IMR-90 (cell line): ENCODE measurements around the gene ALKBH6. TPM values are rescaled to one million over a fixed set of nuclear protein-coding genes. Genes with fewer than 3 reads are reported as not detected.

ENCODE experiments used
- ATAC-seq: fragments of 200-7000 bp; cut with Tn5 transposase; 2 replicates; pipeline ENCODE4 v1.9.1; 2020; ENCODE audit warnings: low read depth, mild to moderate bottlenecking, moderate library complexity
- BruUV-seq: library from RNA; stranded (reverse); fragments of 400-500 nt; replicated peaks from 2 replicates; lab custom pipeline; 2021; lab: Mats Ljungman, UMichigan
- CTCF ChIA-PET: fragments of 300-600 bp; formaldehyde crosslinking; extraction: SDS; loops from one replicate; lab custom pipeline; 2021; ENCODE audit warnings: antibody characterized with exemption; lab: Yijun Ruan, JAX
- POLR2A ChIA-PET: fragments of 300-600 bp; sonication (Branson Sonifier 250); formaldehyde crosslinking; loops from one replicate; lab custom pipeline; 2022; ENCODE audit warnings: antibody characterized with exemption; ENCODE audit not compliant: unreplicated experiment; lab: Charles Lee
- DNase-seq: peaks from one replicate; pipeline ENCODE4 v3.0.0; 2013
- H2AFZ ChIP-seq: replicated peaks from 2 replicates; pipeline ENCODE3; 2013; ENCODE audit warnings: low read length, mild to moderate bottlenecking; ENCODE audit not compliant: poor library complexity
- H2AK5ac ChIP-seq: 2 replicates; pipeline ENCODE4 v1.6.1; 2013; ENCODE audit warnings: low read depth, low read length, inconsistent platforms
- H2AK9ac ChIP-seq: replicated peaks from 2 replicates; pipeline ENCODE3; 2013; ENCODE audit warnings: mild to moderate bottlenecking, low read depth, low read length, moderate library complexity; ENCODE audit not compliant: poor library complexity
- H2BK120ac ChIP-seq: 2 replicates; pipeline ENCODE4 v1.6.1; 2013; ENCODE audit warnings: low read depth, low read length, inconsistent platforms
- H2BK15ac ChIP-seq: 3 replicates; pipeline ENCODE4 v1.6.1; 2013; ENCODE audit warnings: low read depth, low read length, inconsistent platforms
- H2BK20ac ChIP-seq: 2 replicates; pipeline ENCODE4 v1.6.1; 2013; ENCODE audit warnings: low read depth, mild to moderate bottlenecking, inconsistent platforms, low read length, moderate library complexity
- H2BK5ac ChIP-seq: 2 replicates; pipeline ENCODE4 v1.6.1; 2013; ENCODE audit warnings: mild to moderate bottlenecking, low read depth, low read length, inconsistent platforms; ENCODE audit not compliant: poor library complexity, severe bottlenecking
- H3K14ac ChIP-seq: replicated peaks from 2 replicates; pipeline ENCODE4 v1.6.1; 2013; ENCODE audit warnings: low read depth, low read length, inconsistent platforms
- H3K18ac ChIP-seq: 2 replicates; pipeline ENCODE4 v1.6.1; 2013; ENCODE audit warnings: low read depth, low read length, control low read depth
- H3K23ac ChIP-seq: 2 replicates; pipeline ENCODE4 v1.6.1; 2013; ENCODE audit warnings: low read depth, low read length, inconsistent platforms
- H3K27ac ChIP-seq: 2 replicates; pipeline ENCODE4 v1.5.1; 2013; ENCODE audit warnings: mild to moderate bottlenecking, control low read depth, low read length; ENCODE audit not compliant: insufficient read depth
- H3K27me3 ChIP-seq: 2 replicates; pipeline ENCODE4 v1.6.1; 2013; ENCODE audit warnings: low read length; ENCODE audit not compliant: control insufficient read depth, insufficient read depth
- H3K36me3 ChIP-seq: 2 replicates; pipeline ENCODE4 v1.6.1; 2013; ENCODE audit warnings: low read length, mixed read lengths; ENCODE audit not compliant: control insufficient read depth, insufficient read depth
- H3K4ac ChIP-seq: 2 replicates; pipeline ENCODE4 v1.6.1; 2013; ENCODE audit warnings: low read depth, low read length, inconsistent platforms
- H3K4me1 ChIP-seq: 2 replicates; pipeline ENCODE4 v1.6.1; 2013; ENCODE audit warnings: low read length, mixed read lengths; ENCODE audit not compliant: control insufficient read depth, insufficient read depth
- H3K4me2 ChIP-seq: 2 replicates; pipeline ENCODE4 v1.6.1; 2013; ENCODE audit warnings: low read depth, mild to moderate bottlenecking, control low read depth, low read length, moderate library complexity
- H3K4me3 ChIP-seq: 2 replicates; pipeline ENCODE4 v1.5.1; 2013; ENCODE audit warnings: low read depth, mild to moderate bottlenecking, control low read depth, low read length, moderate library complexity; ENCODE audit not compliant: insufficient read depth
- H3K56ac ChIP-seq: 2 replicates; pipeline ENCODE4 v1.6.1; 2013; ENCODE audit warnings: low read length, inconsistent platforms; ENCODE audit not compliant: insufficient read depth; ENCODE audit errors: extremely low read depth
- H3K79me1 ChIP-seq, 2 experiments: 2 replicates each; pipeline ENCODE4 v1.6.1; 2013; ENCODE audit warnings: low read length in 2 of 2, inconsistent platforms in 1 of 2, low read depth in 1 of 2
- H3K9ac ChIP-seq: 2 replicates; pipeline ENCODE4 v1.6.1; 2013; ENCODE audit warnings: low read depth, low read length, control low read depth
- H3K9me1 ChIP-seq: 2 replicates; pipeline ENCODE4 v1.6.1; 2013; ENCODE audit warnings: low read length, inconsistent platforms; ENCODE audit not compliant: insufficient read depth
- H3K9me3 ChIP-seq: 2 replicates; pipeline ENCODE4 v1.6.1; 2013; ENCODE audit warnings: low read length; ENCODE audit not compliant: control insufficient read depth, insufficient read depth
- H4K20me1 ChIP-seq: 2 replicates; pipeline ENCODE4 v1.6.1; 2013; ENCODE audit warnings: low read length, inconsistent platforms; ENCODE audit not compliant: insufficient read depth
- H4K5ac ChIP-seq: 2 replicates; pipeline ENCODE4 v1.6.1; 2013; ENCODE audit warnings: mild to moderate bottlenecking, low read depth, low read length, control low read depth
- H4K8ac ChIP-seq, 2 experiments: 2 replicates each; pipeline ENCODE4 v1.6.1; 2013; ENCODE audit warnings: low read depth in 2 of 2, low read length in 2 of 2, control low read depth in 1 of 2, inconsistent platforms in 1 of 2
- H4K91ac ChIP-seq: 2 replicates; pipeline ENCODE4 v1.6.1; 2013; ENCODE audit warnings: low read depth, low read length, inconsistent platforms; ENCODE audit not compliant: insufficient read depth
- BHLHE40 ChIP-seq: fragments of 150-350 bp; IDR thresholded peaks from 2 replicates; pipeline ENCODE4 v1.6.1; 2016; ENCODE audit warnings: mild to moderate bottlenecking, low read depth, low read length
- FOS ChIP-seq: fragments of 150-350 bp; IDR thresholded peaks from 2 replicates; pipeline ENCODE4 v1.6.1; 2016; ENCODE audit warnings: low read depth, low read length
- MAFK ChIP-seq: IDR thresholded peaks from 2 replicates; pipeline ENCODE4 v1.6.1; 2012; ENCODE audit warnings: low read depth, low read length, improper control_type of control experiment
- NFE2L2 ChIP-seq: fragments of 150-350 bp; IDR thresholded peaks from 2 replicates; pipeline ENCODE4 v1.6.1; 2016; ENCODE audit warnings: low read depth, mild to moderate bottlenecking, low read length
- POLR2A ChIP-seq: IDR thresholded peaks from 2 replicates; pipeline ENCODE4 v1.6.1; 2012; ENCODE audit warnings: mild to moderate bottlenecking, low read depth, low read length
- RAD21 ChIP-seq: IDR thresholded peaks from 2 replicates; pipeline ENCODE4 v1.6.1; 2012; ENCODE audit warnings: low read length, improper control_type of control experiment
- SMC3 ChIP-seq: fragments of 150-350 bp; IDR thresholded peaks from 2 replicates; pipeline ENCODE4 v1.6.1; 2016; ENCODE audit warnings: low read depth, mild to moderate bottlenecking, antibody characterized with exemption, low read length, moderate library complexity
- WGBS, 2 experiments: methylation state at CpG; one replicate each; pipeline versions ENCODE4 v1.1.5 to v1.1.7; 2013; ENCODE audit warnings: missing lambda C conversion rate in 2 of 2; ENCODE audit not compliant: insufficient read length in 1 of 2; ENCODE audit errors: extremely low coverage in 2 of 2; 5-methylcytosine and 5-hydroxymethylcytosine counted together
- dilution Hi-C: fragments of 300-500 bp; cut with HindIII; formaldehyde crosslinking; loops from one replicate; pipeline ENCODE4 v1.14.3; 2018; ENCODE audit warnings: low sequenced_read_pairs; ENCODE audit not compliant: unreplicated experiment
- in situ Hi-C: fragments of 300-500 bp; cut with MboI; formaldehyde crosslinking; loops from 3 replicates; pipeline ENCODE4 v1.14.3; 2019; ENCODE audit warnings: low sequenced_read_pairs, inconsistent platforms, mixed read lengths
- intact Hi-C: fragments of 100-400 bp; cut with micrococcal nuclease; formaldehyde crosslinking; loops from 2 replicates; pipeline ENCODE4 v1.10.0; 2022
- polyA plus RNA-seq, 3 experiments: library from polyadenylated mRNA; depleted of rRNA; stranded (reverse); fragments of >200 nt; gene quantifications; 2 replicates each; pipeline ENCODE4 v1.2.3, GENCODE V29; 2012; ENCODE audit warnings: low replicate concordance in 1 of 3
- total RNA-seq: library from RNA; depleted of rRNA; stranded (reverse); fragments of >200 nt; gene quantifications from 2 replicates; pipeline ENCODE4 v1.2.3, GENCODE V29; 2012

Gene ALKBH6
- total and polyA plus RNA-seq, 2 of the 4 experiments (the other 2 are of a cell fraction): 12.9 to 38.7 TPM

GRCh38 chr19:35975608-35976214 lies 38.3 kb downstream of the ALKBH6 start:
- H2AK9ac ChIP-seq: no peak overlapping the region
- H3K79me1 ChIP-seq: no peaks in the 10 kb centered on the region
- ChIA-PET CTCF (no interaction called here), POLR2A (no interaction called here)
- intact Hi-C loops: loop anchor here (1.0 kb wide), 1 partner anchor 12 kb away; no protein-coding TSS in a partner anchor
- TF ChIP-seq BHLHE40 (no peak), POLR2A (no peak), MAFK (no peak), FOS (no peak), RAD21 (no peak), NFE2L2 (no peak), SMC3 (no peak)
- no peaks in the 10 kb centered on the region for H3K36me3 ChIP-seq
- H4K91ac ChIP-seq: no peak overlapping the region
- H2BK15ac ChIP-seq: no peak overlapping the region
- peak; percentile 60; the same call in 1 of the 2 replicates for ATAC-seq
- H3K9me3 ChIP-seq: no peaks in the 10 kb centered on the region
- H3K14ac ChIP-seq: no peak overlapping the region
- no peaks in the 10 kb centered on the region for H3K4me1 ChIP-seq
- no peak overlapping the region for H3K56ac ChIP-seq
- no peak overlapping the region for H3K9ac ChIP-seq
- H3K27me3 ChIP-seq: peaks cover 9% of the 10 kb centered on the region
- in situ Hi-C loops: no loop called here
- 14% methylated on average over 1 of the region's 5 CpGs; no CpG with 5 or more reads in 1 of the 2 experiments for WGBS, 2 experiments
- H3K9me1 ChIP-seq: no peaks in the 10 kb centered on the region
- H3K27ac ChIP-seq: no peak overlapping the region
- H4K8ac ChIP-seq: no peak overlapping the region
- no peak overlapping the region for H3K23ac ChIP-seq
- H4K5ac ChIP-seq: no peak overlapping the region
- H2AK5ac ChIP-seq: no peak overlapping the region
- H2AFZ ChIP-seq: no peak overlapping the region
- H3K4me2 ChIP-seq: no peak overlapping the region
- no peak overlapping the region for H2BK20ac ChIP-seq
- H3K18ac ChIP-seq: no peak overlapping the region
- no peak overlapping the region for H2BK5ac ChIP-seq
- dilution Hi-C loops: no loop called here
- BruUV-seq: no TSS peak
- no peak overlapping the region for H3K4me3 ChIP-seq
- H3K4ac ChIP-seq: no peak overlapping the region
- peak; percentile 26 for DNase-seq
- H2BK120ac ChIP-seq: no peak overlapping the region
- no peaks in the 10 kb centered on the region for H4K20me1 ChIP-seq
